Nephron progenitor cell (in vitro differentiated cells): ENCODE measurements around the gene ZMIZ1.

Experiments
- DNase-seq: peaks from one replicate; pipeline ENCODE4 v3.0.0; 2021
- H3K27ac Mint-ChIP-seq: 2 replicates; pipeline ENCODE4 v1.8.0; 2021; ENCODE audit warnings: mild to moderate bottlenecking, moderate library complexity, mixed read lengths
- H3K27me3 Mint-ChIP-seq: 2 replicates; pipeline ENCODE4 v1.8.0; 2021; ENCODE audit warnings: mild to moderate bottlenecking, low read depth, mixed read lengths; ENCODE audit not compliant: poor library complexity
- H3K36me3 Mint-ChIP-seq: 2 replicates; pipeline ENCODE4 v1.8.0; 2021; ENCODE audit warnings: low read depth, mixed read lengths
- H3K4me1 Mint-ChIP-seq: 2 replicates; pipeline ENCODE4 v1.8.0; 2021; ENCODE audit warnings: mixed read lengths
- H3K4me3 Mint-ChIP-seq: 2 replicates; pipeline ENCODE4 v1.8.0; 2021; ENCODE audit warnings: mild to moderate bottlenecking, moderate library complexity, mixed read lengths
- H3K9me3 Mint-ChIP-seq: 2 replicates; pipeline ENCODE4 v1.8.0; 2021; ENCODE audit warnings: mild to moderate bottlenecking, moderate library complexity, mixed read lengths
- TF ChIP-seq, protein P1 (sequence below): fragments of 200-600 bp; sonication (generic); IDR thresholded peaks from 2 replicates; pipeline ENCODE4 v1.5.0; 2021; ENCODE audit warnings: antibody characterized with exemption

ZMIZ1 gene

DNA sequence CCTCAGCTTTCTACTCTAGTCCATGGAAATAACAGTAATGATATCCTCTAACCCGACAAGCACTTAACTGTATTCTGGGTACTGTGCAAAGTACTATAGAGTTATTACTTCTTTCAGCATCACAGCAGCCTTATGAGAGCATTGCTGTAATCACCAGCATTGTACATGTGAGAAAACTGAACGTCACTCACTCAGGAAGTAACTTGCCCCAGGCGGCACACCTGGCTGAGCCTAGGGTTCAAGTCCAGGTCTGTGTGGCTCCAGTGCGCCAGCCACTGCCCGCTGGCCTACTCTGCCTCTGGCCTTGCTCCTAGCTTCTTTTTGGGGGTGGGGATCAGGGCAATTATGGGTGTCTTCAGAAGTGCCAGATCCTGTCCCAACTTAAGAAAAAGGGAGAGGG, 50.5 kb downstream of the ZMIZ1 start:
- peaks cover 50% of the 10 kb centered on the region for H3K4me1 Mint-ChIP-seq
- H3K4me3 Mint-ChIP-seq: no peak overlapping the region
- H3K9me3 Mint-ChIP-seq: no peaks in the 10 kb centered on the region
- peaks cover 25% of the 10 kb centered on the region for H3K36me3 Mint-ChIP-seq
- TF ChIP-seq, protein P1, sequence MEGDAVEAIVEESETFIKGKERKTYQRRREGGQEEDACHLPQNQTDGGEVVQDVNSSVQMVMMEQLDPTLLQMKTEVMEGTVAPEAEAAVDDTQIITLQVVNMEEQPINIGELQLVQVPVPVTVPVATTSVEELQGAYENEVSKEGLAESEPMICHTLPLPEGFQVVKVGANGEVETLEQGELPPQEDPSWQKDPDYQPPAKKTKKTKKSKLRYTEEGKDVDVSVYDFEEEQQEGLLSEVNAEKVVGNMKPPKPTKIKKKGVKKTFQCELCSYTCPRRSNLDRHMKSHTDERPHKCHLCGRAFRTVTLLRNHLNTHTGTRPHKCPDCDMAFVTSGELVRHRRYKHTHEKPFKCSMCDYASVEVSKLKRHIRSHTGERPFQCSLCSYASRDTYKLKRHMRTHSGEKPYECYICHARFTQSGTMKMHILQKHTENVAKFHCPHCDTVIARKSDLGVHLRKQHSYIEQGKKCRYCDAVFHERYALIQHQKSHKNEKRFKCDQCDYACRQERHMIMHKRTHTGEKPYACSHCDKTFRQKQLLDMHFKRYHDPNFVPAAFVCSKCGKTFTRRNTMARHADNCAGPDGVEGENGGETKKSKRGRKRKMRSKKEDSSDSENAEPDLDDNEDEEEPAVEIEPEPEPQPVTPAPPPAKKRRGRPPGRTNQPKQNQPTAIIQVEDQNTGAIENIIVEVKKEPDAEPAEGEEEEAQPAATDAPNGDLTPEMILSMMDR: no peak
- no peak overlapping the region for H3K27ac Mint-ChIP-seq
- H3K27me3 Mint-ChIP-seq: no peaks in the 10 kb centered on the region
- no peak for DNase-seq

- no peaks in the 10 kb centered on the region for H3K27me3 Mint-ChIP-seq
- no peaks in the 10 kb centered on the region for H3K9me3 Mint-ChIP-seq
- no peak overlapping the region for H3K4me3 Mint-ChIP-seq
- TF ChIP-seq, protein P1: no peak
- H3K27ac Mint-ChIP-seq: peak overlapping the region; percentile 34
- H3K4me1 Mint-ChIP-seq: peaks cover 49% of the 10 kb centered on the region
- peaks cover 29% of the 10 kb centered on the region for H3K36me3 Mint-ChIP-seq
- DNase-seq: no peak
Observed at GRCh38 chr10:79123547-79123963, 54.8 kb downstream of the ZMIZ1 start.

DNA sequence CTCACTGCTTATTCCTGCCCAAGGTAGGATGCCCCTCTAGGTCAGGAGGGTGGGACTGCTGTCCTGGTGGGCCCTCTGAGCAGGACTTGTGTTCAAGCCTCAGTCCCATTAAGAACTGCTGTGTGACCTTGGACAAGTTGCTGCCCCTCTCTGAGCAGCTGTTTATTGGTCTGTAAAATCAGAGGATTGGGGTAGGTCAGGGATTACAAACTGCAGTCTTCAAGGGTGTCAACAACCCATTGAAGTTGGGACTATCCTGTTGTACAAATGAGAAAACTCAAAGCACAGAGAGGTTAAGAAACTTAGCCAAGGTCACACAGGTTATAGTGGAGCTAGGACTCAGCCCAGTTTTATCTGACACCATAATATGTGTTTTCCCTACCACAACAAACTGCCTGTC, 55.3 kb downstream of the ZMIZ1 start:
- no peaks in the 10 kb centered on the region for H3K27me3 Mint-ChIP-seq
- H3K36me3 Mint-ChIP-seq: peaks cover 29% of the 10 kb centered on the region
- peaks cover 50% of the 10 kb centered on the region for H3K4me1 Mint-ChIP-seq
- no peak overlapping the region for H3K4me3 Mint-ChIP-seq
- no peak overlapping the region for H3K27ac Mint-ChIP-seq
- no peak for DNase-seq
- no peaks in the 10 kb centered on the region for H3K9me3 Mint-ChIP-seq
- TF ChIP-seq, protein P1: no peak

GRCh38 chr10:79125092-79125491, 56.3 kb downstream of the ZMIZ1 start:
- Mint-ChIP-seq H3K27me3 (no peaks in the 10 kb centered on the region), H3K4me1 (peaks cover 57% of the 10 kb centered on the region), H3K9me3 (no peaks in the 10 kb centered on the region), H3K4me3 (no peak overlapping the region), H3K36me3 (peaks cover 24% of the 10 kb centered on the region), H3K27ac (peak overlapping the region; percentile 79)
- no peak for DNase-seq
- TF ChIP-seq, protein P1: no peak

DNA sequence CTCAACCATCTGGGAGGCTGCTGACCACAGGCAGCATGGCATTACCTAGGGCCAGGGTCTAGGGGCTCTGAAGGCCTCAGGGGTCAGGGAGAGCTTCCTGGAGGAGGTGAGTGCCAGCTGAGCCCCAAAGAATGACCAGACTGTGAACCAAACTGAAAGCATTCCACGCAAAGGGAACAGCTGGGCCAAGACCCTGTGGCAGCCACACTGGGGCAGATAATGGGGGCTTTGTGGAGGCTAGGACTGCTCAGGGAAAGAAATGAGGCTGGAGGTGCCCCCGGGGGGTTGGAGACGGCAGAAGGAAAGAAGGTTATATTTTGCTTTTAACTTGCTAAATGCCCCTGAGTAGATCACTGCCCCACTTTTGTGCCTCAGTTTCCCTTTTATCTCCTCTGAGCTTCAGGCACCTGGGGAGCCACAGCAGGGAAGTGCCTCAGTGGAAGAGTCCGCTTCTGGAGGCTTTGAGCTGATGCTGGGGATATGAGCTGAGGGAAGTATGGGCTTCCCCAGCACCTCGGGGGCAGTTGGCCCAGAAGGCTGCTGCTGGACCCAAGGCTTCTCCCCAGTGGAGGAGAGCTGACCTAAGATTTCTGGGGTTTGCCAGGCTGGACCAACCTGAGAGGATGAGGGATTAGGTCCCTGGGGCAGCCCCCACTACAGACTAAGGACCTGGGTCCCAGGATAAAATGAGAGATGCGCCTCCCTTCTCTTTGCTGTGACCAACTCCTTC, 57.8 kb downstream of the ZMIZ1 start:
- Mint-ChIP-seq H3K4me3 (no peak overlapping the region), H3K4me1 (peaks cover 71% of the 10 kb centered on the region), H3K27ac (peak overlapping the region; percentile 85)

More for the DNA sequence above, 57.8 kb downstream of the ZMIZ1 start:
- TF ChIP-seq, protein P1: no peak
- Mint-ChIP-seq H3K9me3 (no peaks in the 10 kb centered on the region), H3K36me3 (peaks cover 20% of the 10 kb centered on the region), H3K27me3 (no peaks in the 10 kb centered on the region)
- no peak for DNase-seq
